ENCODE measurements around the gene KLHL10.
A peak's percentile ranks its signal among the peaks of the same experiment; 100 is the strongest.

KLHL10 gene

GRCh38 chr17:41799366-41799765, 38.3 kb upstream of the KLHL10 start:
- H3K4me3 ChIP-seq (ENCODE audit: low read length): no peak overlapping the region
- no peak for TF ChIP-seq CTCF (conservative IDR thresholded peaks at IDR 0.05; ENCODE audit: low read depth, low read length)
- no peak for DNase-seq (ENCODE audit: low read depth)

GRCh38 chr17:41800601-41801373, 36.8 kb upstream of the KLHL10 start:
- TF ChIP-seq CTCF (conservative IDR thresholded peaks at IDR 0.05; ENCODE audit: low read depth, low read length): no peak
- DNase-seq (ENCODE audit: low read depth): no peak
- H3K4me3 ChIP-seq (ENCODE audit: low read length): no peak overlapping the region

DNA sequence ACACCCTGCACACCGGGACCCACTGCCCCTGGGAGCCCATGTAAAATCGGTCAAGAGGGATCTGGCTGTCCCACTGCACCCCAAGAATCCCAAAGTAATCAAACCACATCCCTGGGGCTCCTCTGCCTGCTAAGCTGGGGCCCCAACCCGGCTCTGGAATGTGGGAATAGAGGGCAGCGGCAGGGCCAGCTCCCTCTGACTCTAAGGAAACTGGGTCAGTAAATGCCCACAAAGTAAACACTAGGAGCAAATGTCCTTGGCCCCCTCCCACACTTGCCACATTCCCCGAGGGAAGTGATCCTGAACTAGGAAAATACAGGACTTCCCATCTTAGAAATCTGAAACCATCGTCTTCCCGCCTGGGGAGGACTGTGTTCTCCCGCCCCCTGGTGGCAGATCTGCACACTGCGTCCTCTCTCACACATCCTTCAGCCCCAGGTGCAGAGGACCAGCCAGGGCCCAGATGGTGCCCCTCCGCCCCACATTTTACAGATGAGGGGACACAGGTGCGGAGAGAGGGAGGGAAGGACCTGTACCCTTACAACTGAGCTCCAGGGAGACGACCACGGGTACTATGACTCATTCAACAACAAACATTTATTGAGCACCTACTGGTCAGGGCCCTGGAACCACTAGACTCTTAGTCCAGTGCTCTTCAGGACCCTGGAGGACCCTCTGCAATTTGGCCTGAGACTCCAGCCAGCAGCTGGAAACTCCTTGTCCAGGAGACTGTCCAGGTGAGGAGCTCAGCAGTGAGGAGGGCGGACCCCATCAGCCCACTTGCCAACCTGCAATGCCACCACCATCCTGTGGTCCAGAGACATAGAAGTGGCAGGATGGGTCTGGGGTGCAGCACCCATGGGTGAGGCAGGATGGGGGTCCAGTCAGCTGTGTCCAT, 36.0 kb upstream of the KLHL10 start:
- TF ChIP-seq CTCF (conservative IDR thresholded peaks at IDR 0.05; ENCODE audit: low read depth, low read length): peak; percentile 97
- no peak overlapping the region for H3K4me3 ChIP-seq (ENCODE audit: low read length)

GRCh38 chr17:41803049-41804020, 34.3 kb upstream of the KLHL10 start:
- no peak overlapping the region for H3K4me3 ChIP-seq (ENCODE audit: low read length)
- no peak for DNase-seq (ENCODE audit: low read depth)
- no peak for TF ChIP-seq CTCF (conservative IDR thresholded peaks at IDR 0.05; ENCODE audit: low read depth, low read length)

More for the DNA sequence above, 36.0 kb upstream of the KLHL10 start:
- DNase-seq (ENCODE audit: low read depth): no peak

GRCh38 chr17:41806685-41807445, 30.8 kb upstream of the KLHL10 start:
- no peak for TF ChIP-seq CTCF (conservative IDR thresholded peaks at IDR 0.05; ENCODE audit: low read depth, low read length)
- DNase-seq (ENCODE audit: low read depth): no peak
- no peak overlapping the region for H3K4me3 ChIP-seq (ENCODE audit: low read length)
